ENCODE results near the gene IFNG.
A peak's percentile ranks its signal among the peaks of the same experiment; 100 is the strongest.

IFNG gene

GRCh38 chr12:68137335-68137830, 22.2 kb downstream of the IFNG start:
- peak; percentile 18 for DNase-seq (ENCODE audit: low read depth)
- no peak for TF ChIP-seq CTCF (IDR thresholded peaks at IDR 0.05; ENCODE audit: insufficient read depth, low read depth, low read length, missing control alignments)
- no peak overlapping the region for H3K4me3 ChIP-seq (ENCODE audit: low read depth, low read length)

- no peak for TF ChIP-seq CTCF (IDR thresholded peaks at IDR 0.05; ENCODE audit: insufficient read depth, low read depth, low read length, missing control alignments)
- DNase-seq (ENCODE audit: low read depth) = no peak
- H3K4me3 ChIP-seq (ENCODE audit: low read depth, low read length) = no peak overlapping the region
Observed at GRCh38 chr12:68135520-68135919, 24.0 kb downstream of the IFNG start.

GRCh38 chr12:68131867-68132414, 27.6 kb downstream of the IFNG start:
- DNase-seq (ENCODE audit: low read depth) = no peak
- TF ChIP-seq CTCF (IDR thresholded peaks at IDR 0.05; ENCODE audit: insufficient read depth, low read depth, low read length, missing control alignments) = no peak
- H3K4me3 ChIP-seq (ENCODE audit: low read depth, low read length) = no peak overlapping the region

GRCh38 chr12:68129979-68130378, 29.6 kb downstream of the IFNG start:
- no peak for TF ChIP-seq CTCF (IDR thresholded peaks at IDR 0.05; ENCODE audit: insufficient read depth, low read depth, low read length, missing control alignments)
- H3K4me3 ChIP-seq (ENCODE audit: low read depth, low read length) = no peak overlapping the region
- DNase-seq (ENCODE audit: low read depth) = no peak

- no peak for DNase-seq (ENCODE audit: low read depth)
- no peak for TF ChIP-seq CTCF (IDR thresholded peaks at IDR 0.05; ENCODE audit: insufficient read depth, low read depth, low read length, missing control alignments)
- H3K4me3 ChIP-seq (ENCODE audit: low read depth, low read length) = no peak overlapping the region
Observed at GRCh38 chr12:68122236-68122920, 37.2 kb downstream of the IFNG start.

- H3K4me3 ChIP-seq (ENCODE audit: low read depth, low read length) = no peak overlapping the region
- no peak for TF ChIP-seq CTCF (IDR thresholded peaks at IDR 0.05; ENCODE audit: insufficient read depth, low read depth, low read length, missing control alignments)
- DNase-seq (ENCODE audit: low read depth) = peak; percentile 10
Observed at GRCh38 chr12:68121143-68121542, 38.4 kb downstream of the IFNG start.

Measured in GM12865 (cell line).